ENCODE results near the gene LGALS14.

LGALS14 gene

DNA sequence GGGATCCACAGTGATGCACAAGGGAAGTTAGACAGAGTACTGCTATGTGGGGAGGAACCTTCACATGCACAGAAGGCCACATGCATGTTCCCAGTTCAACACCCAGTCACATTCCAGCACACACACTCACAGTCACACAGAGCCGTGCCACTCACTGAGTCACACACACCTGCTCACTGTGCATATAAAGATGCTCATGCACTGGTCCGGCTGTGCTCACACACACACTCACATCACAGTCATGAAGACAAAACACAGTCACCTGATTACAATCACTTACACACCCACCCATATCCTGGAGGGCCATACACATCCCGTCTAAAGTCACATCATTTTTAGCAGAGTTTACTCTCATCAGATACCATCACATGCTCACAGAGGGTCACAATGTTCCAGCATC is 33.1 kb downstream of the LGALS14 start:
- no peak for DNase-seq
- intact Hi-C loops (cut with DNase I) = no loop called here

- intact Hi-C loops (cut with DNase I) = no loop called here
- DNase-seq = no peak
Observed at GRCh38 chr19:39737891-39738290, 33.6 kb downstream of the LGALS14 start, which contains the start of gene CLC. Gene CLC, minus strand, starts transcription at chr19:39738029. Its CDS starts 77 bp downstream, at chr19:39737952.

GRCh38 chr19:39738814-39739213 is 34.5 kb downstream of the LGALS14 start:
- intact Hi-C loops (cut with DNase I) = no loop called here
- no peak for DNase-seq

DNA sequence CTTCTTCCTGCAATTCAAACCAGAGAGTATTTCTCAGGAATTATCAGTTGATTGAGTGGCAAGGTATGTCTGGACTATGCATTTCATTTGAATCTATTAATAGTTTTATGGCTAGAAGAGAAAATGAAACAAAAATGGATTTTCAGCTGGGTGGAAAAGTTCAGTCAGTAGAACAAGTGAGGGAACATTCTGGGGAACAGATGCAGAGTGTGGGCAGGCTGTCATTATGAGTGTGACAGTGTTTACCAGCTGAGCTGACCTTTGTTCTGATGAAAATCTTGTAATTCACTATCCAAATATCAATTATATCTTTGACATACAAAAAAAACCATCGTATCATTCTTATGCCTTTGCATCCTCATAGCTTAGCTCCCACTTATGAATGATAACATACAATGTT is 36.1 kb downstream of the LGALS14 start:
- intact Hi-C loops (cut with DNase I) = no loop called here
- no peak for DNase-seq

- intact Hi-C loops (cut with DNase I) = no loop called here
- no peak for DNase-seq
Observed at GRCh38 chr19:39745643-39746042, 41.4 kb downstream of the LGALS14 start.

- intact Hi-C loops (cut with DNase I) = no loop called here
- no peak for DNase-seq
Observed at GRCh38 chr19:39746836-39747529, 42.7 kb downstream of the LGALS14 start.

GRCh38 chr19:39749981-39750380 is 45.7 kb downstream of the LGALS14 start:
- DNase-seq = no peak
- intact Hi-C loops (cut with DNase I) = no loop called here

DNA sequence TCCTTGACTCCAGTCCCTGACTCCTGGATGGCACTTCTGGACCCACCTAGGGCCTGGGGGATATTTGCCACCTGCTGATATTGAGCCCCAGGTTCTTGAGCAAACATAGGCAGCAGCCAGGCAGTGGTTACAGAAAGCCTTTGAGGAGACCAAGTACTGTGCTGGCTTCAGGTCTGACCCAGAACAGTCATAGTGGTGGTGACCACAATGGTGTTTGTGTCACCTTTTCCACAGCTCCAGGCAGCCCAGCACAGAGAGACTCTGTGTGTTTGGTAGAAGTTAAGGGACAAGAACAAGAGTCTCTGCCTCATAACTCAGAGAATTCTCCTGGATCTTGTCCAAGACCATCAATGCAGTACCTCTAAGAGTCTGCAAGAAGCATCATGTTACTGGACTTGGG is 48.1 kb downstream of the LGALS14 start:
- intact Hi-C loops (cut with DNase I) = no loop called here
- DNase-seq = no peak

DNA sequence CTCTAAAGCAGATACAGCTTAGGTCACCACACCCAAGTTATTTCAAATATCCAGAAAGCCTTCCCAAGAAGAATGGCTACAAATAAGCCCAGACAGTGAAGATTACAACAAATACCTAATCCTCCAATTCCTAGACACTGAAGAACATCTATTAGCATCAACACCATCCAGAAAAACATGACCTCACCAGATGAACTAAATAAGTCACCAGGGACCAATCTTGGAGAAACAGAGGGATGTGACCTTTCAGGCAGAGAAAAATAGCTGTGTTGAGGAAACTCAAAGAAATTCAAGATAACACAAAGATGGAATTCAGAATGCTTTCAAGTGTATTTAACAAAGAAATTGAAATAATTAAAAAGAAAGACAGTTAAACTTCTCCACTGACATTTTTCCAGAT is 48.5 kb downstream of the LGALS14 start:
- intact Hi-C loops (cut with DNase I) = no loop called here
- no peak for DNase-seq

GRCh38 chr19:39754544-39754943 is 50.3 kb downstream of the LGALS14 start:
- no peak for DNase-seq
- intact Hi-C loops (cut with DNase I) = no loop called here

- DNase-seq = no peak
- intact Hi-C loops (cut with DNase I) = no loop called here
Observed at GRCh38 chr19:39754971-39755370, 50.7 kb downstream of the LGALS14 start.

Measured in head of caudate nucleus (tissue), 42 donors.